HepG2 (cell line): ENCODE results near the gene SLC38A9. TPM values are rescaled to one million over a fixed set of nuclear protein-coding genes. Genes with fewer than 3 reads are reported as not detected.

Experiments
- ATAC-seq: fragments of 200-7000 bp; cut with Tn5 transposase; 3 replicates; pipeline ENCODE4 v1.9.1; 2020; ENCODE audit warnings: mild to moderate bottlenecking, moderate library complexity
- BruUV-seq: library from RNA; stranded (reverse); fragments of 400-500 nt; replicated peaks from 2 replicates; lab custom pipeline; 2021; lab: Mats Ljungman, UMichigan
- CTCF ChIA-PET: fragments of 300-600 bp; formaldehyde crosslinking; extraction: SDS; loops from one replicate; lab custom pipeline; 2021; ENCODE audit warnings: low total read pairs, inconsistent platforms, low intra/inter-chr PET ratio; lab: Yijun Ruan, JAX
- POLR2A ChIA-PET: fragments of 350-600 bp; sonication (Branson Sonifier 250); formaldehyde crosslinking; loops from one replicate; lab custom pipeline; 2020; ENCODE audit warnings: antibody characterized with exemption, inconsistent platforms; lab: Yijun Ruan, JAX
- DNase-seq: peaks from one replicate; pipeline ENCODE4 v3.0.0-alpha.2; 2015; ENCODE audit warnings: low spot score
- FAIRE-seq: peaks from 3 replicates; lab custom pipeline; 2011; peaks lifted over from hg19 to GRCh38; lab: Jason Lieb, UNC
- H2AFZ ChIP-seq: one replicate; pipeline ENCODE4 v1.6.1; 2011; ENCODE audit warnings: low read length, inconsistent platforms
- H3K27ac ChIP-seq: fragments of 300-600 bp; 3 replicates; pipeline ENCODE4 v1.8.0; 2011; ENCODE audit warnings: mixed run types, mild to moderate bottlenecking, mixed read lengths, low read length, inconsistent platforms; ENCODE audit not compliant: insufficient read depth; ENCODE audit errors: extremely low read length
- H3K27me3 ChIP-seq, 2 experiments: fragments of 200-600 bp in 1 of 2; 2 replicates in 1 of 2; 3 replicates in 1 of 2; pipeline versions ENCODE4 v1.6.0 to v1.8.0; 2011; ENCODE audit warnings: low read length in 2 of 2, mild to moderate bottlenecking in 2 of 2, moderate library complexity in 2 of 2, inconsistent platforms in 1 of 2; ENCODE audit not compliant: insufficient read depth in 2 of 2, control insufficient read depth in 1 of 2
- H3K36me3 ChIP-seq, 2 experiments: fragments of 200-600 bp in 1 of 2; replicated peaks in 1 of 2; 2 replicates in 1 of 2; 3 replicates in 1 of 2; pipeline versions ENCODE4 v1.5.1 to v1.8.0; 2011; ENCODE audit warnings: low read length in 2 of 2, inconsistent platforms in 1 of 2; ENCODE audit not compliant: insufficient read depth in 2 of 2, control insufficient read depth in 1 of 2
- H3K4me1 ChIP-seq: 2 replicates; pipeline ENCODE4 v1.5.1; 2012; ENCODE audit warnings: low read length, inconsistent platforms; ENCODE audit not compliant: insufficient read depth
- H3K4me2 ChIP-seq: 2 replicates; pipeline ENCODE4 v1.6.0; 2011; ENCODE audit warnings: low read depth, low read length, inconsistent platforms
- H3K4me3 ChIP-seq, 3 experiments: fragments of 200-600 bp in 1 of 3; sonication (generic), shearing (Covaris generic) in 1 of 3; replicated peaks in 1 of 3; 2 replicates each; pipeline ENCODE4 v1.5.1; 2011 to 2016; ENCODE audit warnings: low read length in 3 of 3, inconsistent platforms in 2 of 3, low read depth in 2 of 3, mild to moderate bottlenecking in 2 of 3, control low read depth in 1 of 3, mixed read lengths in 1 of 3; ENCODE audit not compliant: insufficient read depth in 1 of 3
- H3K79me2 ChIP-seq: one replicate; pipeline ENCODE4 v1.6.1; 2011; ENCODE audit warnings: low read length, inconsistent platforms; ENCODE audit not compliant: insufficient read depth
- H3K9ac ChIP-seq: 2 replicates; pipeline ENCODE4 v1.6.0; 2011; ENCODE audit warnings: mild to moderate bottlenecking, low read depth, low read length, inconsistent platforms; ENCODE audit not compliant: insufficient read depth
- H3K9me3 ChIP-seq: 2 replicates; pipeline ENCODE4 v1.5.1; 2012; ENCODE audit warnings: mild to moderate bottlenecking, low read length
- H4K20me1 ChIP-seq: 2 replicates; pipeline ENCODE4 v1.6.0; 2011; ENCODE audit warnings: inconsistent platforms, mild to moderate bottlenecking, low read length, moderate library complexity; ENCODE audit not compliant: insufficient read depth
- MAFF ChIP-seq: IDR thresholded peaks from 2 replicates; pipeline ENCODE4 v1.6.1; 2011; ENCODE audit warnings: low read depth, low read length, improper control_type of control experiment
- MAFK ChIP-seq, 2 experiments: IDR thresholded peaks in 1 of 2; conservative IDR thresholded peaks in 1 of 2; 2 replicates each; pipeline ENCODE4 v1.6.1; 2011; ENCODE audit warnings: improper control_type of control experiment in 2 of 2, low read length in 2 of 2
- MLLT10 ChIP-seq: sonication (generic); formaldehyde crosslinking; IDR thresholded peaks from 2 replicates; pipeline ENCODE4 v1.4.0; 2020; ENCODE audit warnings: missing genetic modification reagents
- PHB2 ChIP-seq: fragments of 450-650 bp; IDR thresholded peaks from 2 replicates; pipeline ENCODE4 v1.6.1; 2018; ENCODE audit not compliant: partially characterized antibody
- SATB2 ChIP-seq: sonication (generic); formaldehyde crosslinking; IDR thresholded peaks from 2 replicates; pipeline ENCODE4 v1.5.0; 2020; ENCODE audit warnings: missing genetic modification reagents
- ZNF564 ChIP-seq: sonication (generic); formaldehyde crosslinking; IDR thresholded peaks from 2 replicates; pipeline ENCODE4 v1.8.1; 2023; ENCODE audit warnings: mild to moderate bottlenecking, missing genetic modification reagents
- WGBS: methylation state at CpG from one replicate; pipeline ENCODE4 v1.1.6; 2017; ENCODE audit warnings: low lambda C conversion rate; 5-methylcytosine and 5-hydroxymethylcytosine counted together
- in situ Hi-C: cut with HindIII; loops from 2 replicates; pipeline ENCODE4 v1.10.0; 2017; ENCODE audit warnings: low pct_unique_long_range_greater_than_20kb; ENCODE audit not compliant: extremely low pct_ligation_motif_present
- intact Hi-C: fragments of 100-400 bp; cut with micrococcal nuclease; formaldehyde crosslinking; loops from one replicate; pipeline ENCODE4 v1.10.0; 2022; ENCODE audit not compliant: unreplicated experiment
- polyA plus RNA-seq, 8 experiments: library from polyadenylated mRNA; depleted of rRNA in 3 of 8; stranded (reverse) in 7 of 8; unstranded in 1 of 8; fragments of >200 nt; fragmentation: Illumina TruSeq in 4 of 8; extraction: Trizol in 4 of 8; gene quantifications; 2 replicates each; pipeline versions ENCODE4 v1.2.1 to v1.2.3, GENCODE V29; 2011 to 2016; ENCODE audit warnings: low read depth in 4 of 8, missing spikeins in 1 of 8, mixed read lengths in 1 of 8; ENCODE audit not compliant: insufficient read depth in 1 of 8
- total RNA-seq, 5 experiments: library from RNA; depleted of rRNA; stranded (reverse); fragments of >200 nt; fragmentation: Illumina TruSeq; extraction: Trizol; gene quantifications; 2 replicates each; pipeline ENCODE4 v1.2.3, GENCODE V29; 2016; ENCODE audit warnings: low read depth in 1 of 5
- TF ChIP-seq, protein P1 (sequence below): sonication (generic); formaldehyde crosslinking; IDR thresholded peaks from 2 replicates; pipeline ENCODE4 v1.4.0; 2020; ENCODE audit warnings: missing genetic modification reagents

Gene SLC38A9
- total and polyA plus RNA-seq, 2 of the 13 experiments (the other 11 are each of a cell fraction or from before 2014, with no cell fraction given) = 19.3 to 36.0 TPM

DNA sequence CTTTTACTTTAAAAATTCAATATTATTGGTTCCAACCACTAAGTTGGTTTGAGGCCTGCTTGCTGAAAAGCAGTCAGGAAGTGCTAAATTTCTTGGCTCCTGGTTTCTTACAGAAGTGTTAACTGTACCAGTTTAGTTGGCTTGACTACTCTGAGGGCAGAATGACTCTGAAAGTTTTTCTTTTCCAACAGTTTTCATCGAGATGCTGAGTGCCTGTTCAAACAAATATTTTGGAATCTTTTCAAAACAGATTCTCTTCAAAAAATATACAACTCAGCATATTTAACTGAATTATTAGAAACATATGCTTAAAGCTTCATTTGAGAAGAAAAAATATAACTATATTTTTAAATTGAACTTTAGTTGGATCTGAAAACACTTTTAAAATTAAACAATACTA, 37.0 kb downstream of the SLC38A9 start:
- TF ChIP-seq MAFK (conservative IDR thresholded peaks at IDR 0.05 in 1 of 2, IDR thresholded peaks at IDR 0.05 in 1 of 2; ENCODE audit: low read length in 2 of 2) = peak; percentile 32 to 69; a peak in 3 of 4 replicates
- peak; percentile 33; the same call in 1 of the 2 replicates for TF ChIP-seq MAFF
- no peak for TF ChIP-seq PHB2
- TF ChIP-seq MLLT10 (CRISPR knock-in tag) = no peak
- Histone ChIP-seq H3K36me3 (no peaks in the 10 kb centered on the region; a peak in 1 of 5 replicates), H3K9ac (no peak overlapping the region), H3K4me3 (no peak overlapping the region), H3K79me2 (no peaks in the 10 kb centered on the region), H3K9me3 (no peaks in the 10 kb centered on the region), H3K27ac (no peak overlapping the region), H4K20me1 (no peaks in the 10 kb centered on the region), H3K4me1 (peaks cover 9% of the 10 kb centered on the region), H2AFZ (no peak overlapping the region), H3K27me3 (no peaks in the 10 kb centered on the region), H3K4me2 (no peak overlapping the region)
- DNase-seq (no peak), ATAC-seq (no peak), FAIRE-seq (no peak)
- in situ Hi-C loops = no loop called here
- ChIA-PET CTCF (no interaction called here), POLR2A (no interaction called here)
- 90% methylated on average over 1 of the region's 1 CpG for WGBS
- intact Hi-C loops = no loop called here
- no TSS peak for BruUV-seq

DNA sequence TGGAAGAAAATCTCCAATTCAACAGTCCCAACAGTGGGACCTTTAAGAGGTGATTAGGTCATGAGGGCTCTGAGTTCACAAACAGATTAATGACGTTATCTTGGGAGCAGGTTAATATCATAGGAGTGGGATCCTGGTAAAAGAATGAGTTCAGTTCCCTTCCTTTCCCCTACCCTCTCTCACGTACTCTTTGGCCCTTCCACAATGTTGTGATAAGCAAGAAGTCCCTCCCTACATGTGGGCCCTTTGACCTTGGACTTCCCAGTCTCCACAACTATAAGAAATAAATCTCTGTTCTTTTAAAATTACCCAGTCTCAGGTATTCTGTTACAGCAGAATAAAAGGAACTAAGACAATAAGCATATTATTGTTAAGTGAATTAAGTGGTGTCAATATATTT, 37.8 kb downstream of the SLC38A9 start:
- H3K9ac ChIP-seq = no peak overlapping the region
- H3K79me2 ChIP-seq = no peaks in the 10 kb centered on the region
- 44% methylated on average over 2 of the region's 2 CpGs for WGBS
- H3K36me3 ChIP-seq = peaks cover 0 to 4% of the 10 kb centered on the region in 2 experiments; a peak in 2 of 5 replicates
- no peak overlapping the region for H3K4me2 ChIP-seq
- FAIRE-seq (no peak), ATAC-seq (no peak), DNase-seq (peak; percentile 4)
- H3K4me3 ChIP-seq = no peak overlapping the region
- no peak overlapping the region for H2AFZ ChIP-seq
- ChIA-PET CTCF (no interaction called here), POLR2A (no interaction called here)
- intact Hi-C loops = no loop called here
- no TSS peak for BruUV-seq
- no peaks in the 10 kb centered on the region for H4K20me1 ChIP-seq
- H3K4me1 ChIP-seq = peaks cover 9% of the 10 kb centered on the region
- no peaks in the 10 kb centered on the region for H3K27me3 ChIP-seq
- in situ Hi-C loops = no loop called here
- no peaks in the 10 kb centered on the region for H3K9me3 ChIP-seq
- TF ChIP-seq SATB2 (CRISPR knock-in tag) (no peak), ZNF564 (CRISPR knock-in tag) (0 out of 2 replicates have a peak, but pooled peaks have one; percentile 58)
- TF ChIP-seq, protein P1, sequence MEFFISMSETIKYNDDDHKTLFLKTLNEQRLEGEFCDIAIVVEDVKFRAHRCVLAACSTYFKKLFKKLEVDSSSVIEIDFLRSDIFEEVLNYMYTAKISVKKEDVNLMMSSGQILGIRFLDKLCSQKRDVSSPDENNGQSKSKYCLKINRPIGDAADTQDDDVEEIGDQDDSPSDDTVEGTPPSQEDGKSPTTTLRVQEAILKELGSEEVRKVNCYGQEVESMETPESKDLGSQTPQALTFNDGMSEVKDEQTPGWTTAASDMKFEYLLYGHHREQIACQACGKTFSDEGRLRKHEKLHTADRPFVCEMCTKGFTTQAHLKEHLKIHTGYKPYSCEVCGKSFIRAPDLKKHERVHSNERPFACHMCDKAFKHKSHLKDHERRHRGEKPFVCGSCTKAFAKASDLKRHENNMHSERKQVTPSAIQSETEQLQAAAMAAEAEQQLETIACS (CRISPR knock-in tag) = no peak
- TF ChIP-seq, all 625 proteins: peak for 1
- H3K27ac ChIP-seq = no peak overlapping the region
